PC-3 (cell line): ENCODE results near the gene RMC1. TPM values are rescaled to one million over a fixed set of nuclear protein-coding genes. Genes with fewer than 3 reads are reported as not detected.
"Not testable (repeated sequence)": the region's sequence is repeated elsewhere in the genome, so short reads cannot be mapped to it uniquely, and the experiment has no call there.

ENCODE experiments used
- ATAC-seq: fragments of 200-7000 bp; cut with Tn5 transposase; 2 replicates; pipeline ENCODE4 v1.9.1; 2020; ENCODE audit warnings: mild to moderate bottlenecking, moderate library complexity
- BruUV-seq: library from RNA; stranded (reverse); fragments of 400-500 nt; replicated peaks from 2 replicates; lab custom pipeline; 2021; lab: Mats Ljungman, UMichigan
- CTCF ChIA-PET: fragments of 300-600 bp; sonication (Branson Sonifier 250); formaldehyde crosslinking; loops from one replicate; lab custom pipeline; 2022; ENCODE audit warnings: antibody characterized with exemption; lab: Charles Lee
- POLR2A ChIA-PET: fragments of 300-600 bp; sonication (Branson Sonifier 250); formaldehyde crosslinking; loops from one replicate; lab custom pipeline; 2022; ENCODE audit warnings: antibody characterized with exemption; ENCODE audit not compliant: unreplicated experiment; lab: Charles Lee
- DNase-seq: peaks from one replicate; pipeline ENCODE4 v3.0.0-alpha.2; 2015
- H2AFZ ChIP-seq: fragments of 300-600 bp; sonication (generic); 2 replicates; pipeline ENCODE4 v1.6.0; 2016; ENCODE audit warnings: antibody characterized with exemption, low read length
- H3F3A ChIP-seq: fragments of 300-600 bp; sonication (generic); one replicate; pipeline ENCODE4 v1.6.0; 2017; ENCODE audit warnings: antibody characterized with exemption, low read length, control low read depth, mild to moderate bottlenecking; ENCODE audit not compliant: unreplicated experiment
- H3K27ac ChIP-seq: fragments of 300-600 bp; sonication (generic); 2 replicates; pipeline ENCODE4 v1.5.1; 2016; ENCODE audit warnings: mild to moderate bottlenecking, low read length
- H3K27me3 ChIP-seq: fragments of 300-600 bp; sonication (generic); 2 replicates; pipeline ENCODE4 v1.6.1; 2016; ENCODE audit warnings: low read length, mixed read lengths
- H3K36me3 ChIP-seq: fragments of 300-600 bp; sonication (generic); 2 replicates; pipeline ENCODE4 v1.6.1; 2016; ENCODE audit warnings: low read depth, mixed run types, low read length, mixed read lengths
- H3K4me1 ChIP-seq: fragments of 300-600 bp; sonication (generic); 2 replicates; pipeline ENCODE4 v1.5.1; 2016; ENCODE audit warnings: low read length; ENCODE audit not compliant: insufficient read depth
- H3K4me2 ChIP-seq: fragments of 300-600 bp; sonication (generic); 2 replicates; pipeline ENCODE4 v1.6.0; 2016; ENCODE audit warnings: low read length
- H3K4me3 ChIP-seq: fragments of 300-600 bp; sonication (generic); 2 replicates; pipeline ENCODE4 v1.5.1; 2016; ENCODE audit warnings: mild to moderate bottlenecking, low read length, mixed read lengths
- H3K79me2 ChIP-seq: fragments of 300-600 bp; sonication (generic); 2 replicates; pipeline ENCODE4 v1.6.1; 2017; ENCODE audit warnings: low read length, mixed read lengths
- H3K9ac ChIP-seq: fragments of 300-600 bp; sonication (generic); 2 replicates; pipeline ENCODE4 v1.6.0; 2016; ENCODE audit warnings: mild to moderate bottlenecking, low read length
- H3K9me2 ChIP-seq: fragments of 300-600 bp; sonication (generic); replicated peaks from 2 replicates; pipeline ENCODE4 v1.6.1; 2016; ENCODE audit warnings: mixed run types, low read length, mixed read lengths
- H3K9me3 ChIP-seq: fragments of 300-600 bp; sonication (generic); 2 replicates; pipeline ENCODE4 v1.6.1; 2016; ENCODE audit warnings: low read length, mixed read lengths
- H4K20me1 ChIP-seq: fragments of 300-600 bp; sonication (generic); 2 replicates; pipeline ENCODE4 v1.6.1; 2016; ENCODE audit warnings: low read length, mixed read lengths
- CTCF ChIP-seq: fragments of 300-600 bp; sonication (generic); conservative IDR thresholded peaks from 2 replicates; pipeline ENCODE4 v1.5.1; 2017; ENCODE audit warnings: antibody characterized with exemption, low read depth, mild to moderate bottlenecking, low read length
- EZH2 ChIP-seq: fragments of 300-600 bp; sonication (generic); IDR thresholded peaks from one replicate; pipeline ENCODE4 v1.6.1; 2017; ENCODE audit warnings: antibody characterized with exemption, mild to moderate bottlenecking, low read length; ENCODE audit not compliant: unreplicated experiment
- EZH2phosphoT487 ChIP-seq: fragments of 300-600 bp; sonication (generic); IDR thresholded peaks from 2 replicates; pipeline ENCODE4 v1.6.1; 2018; ENCODE audit warnings: mild to moderate bottlenecking, antibody characterized with exemption, low read length, borderline replicate concordance
- intact Hi-C: fragments of 100-400 bp; cut with micrococcal nuclease; formaldehyde crosslinking; loops from 2 replicates; pipeline ENCODE4 v1.9.0; 2023
- total RNA-seq: library from RNA; depleted of rRNA; stranded (reverse); fragments of >200 nt; gene quantifications from 2 replicates; pipeline ENCODE4 v1.2.3, GENCODE V29; 2014

RMC1 gene
- total RNA-seq, 1 experiment from 2014 or later: 23.2 TPM

- Histone ChIP-seq H3K4me2 (peak overlapping the region; percentile 85), H3K4me1 (peaks cover 19% of the 10 kb centered on the region), H3K27me3 (no peaks in the 10 kb centered on the region), H3F3A (peaks cover 12% of the 10 kb centered on the region), H3K27ac (peak overlapping the region; percentile 83), H3K79me2 (no peaks in the 10 kb centered on the region), H3K4me3 (peak overlapping the region; percentile 66), H3K9me3 (no peaks in the 10 kb centered on the region), H3K9ac (peak overlapping the region; percentile 47), H4K20me1 (no peaks in the 10 kb centered on the region), H3K36me3 (0 out of 2 replicates have a peak, but pooled peaks cover 4% of the 10 kb centered on the region), H3K9me2 (no peaks in the 10 kb centered on the region), H2AFZ (peak overlapping the region; percentile 94)
- ATAC-seq (peak; percentile 92), DNase-seq (peak; percentile 76)
- CTCF ChIA-PET: interaction anchor here (0.9 to 1.3 kb wide), 3 partner anchors 11 to 134 kb away, joined by 3 to 7 read pairs (median 5); partner anchors contain the start of gene RMC1
- no peak for TF ChIP-seq CTCF
- no peak for TF ChIP-seq EZH2
- no peak for TF ChIP-seq EZH2phosphoT487
- POLR2A ChIA-PET: interaction anchor here (0.6 to 0.7 kb wide), 4 partner anchors 9 to 208 kb away, joined by 3 to 7 read pairs (median 4); partner anchors contain the start of gene RIOK3
- intact Hi-C loops: loop anchor here (2.0 kb wide), 1 partner anchor 33 kb away; no protein-coding TSS in a partner anchor
- TSS peak; percentile 58 for BruUV-seq
Observed at GRCh38 chr18:23487738-23488570, 15.4 kb upstream of the RMC1 start.

GRCh38 chr18:23489586-23489985 is 13.7 kb upstream of the RMC1 start:
- BruUV-seq, H3K9me2 ChIP-seq, H3K9me3 ChIP-seq, H4K20me1 ChIP-seq, H3F3A ChIP-seq, DNase-seq, H3K27ac ChIP-seq, H3K79me2 ChIP-seq, H3K27me3 ChIP-seq, H3K36me3 ChIP-seq, POLR2A ChIA-PET, H3K4me3 ChIP-seq, H2AFZ ChIP-seq, H3K4me2 ChIP-seq, ATAC-seq, CTCF ChIA-PET, H3K9ac ChIP-seq: not testable (repeated sequence)
- intact Hi-C loops: loop anchor here (2.0 kb wide), 1 partner anchor 35 kb away; no protein-coding TSS in a partner anchor
- peaks cover 23% of the 10 kb centered on the region for H3K4me1 ChIP-seq

GRCh38 chr18:23493654-23494053 is 9.7 kb upstream of the RMC1 start:
- Histone ChIP-seq H3F3A (no peaks in the 10 kb centered on the region), H2AFZ (no peak overlapping the region), H3K9me3 (no peaks in the 10 kb centered on the region), H3K4me1 (peaks cover 18% of the 10 kb centered on the region), H4K20me1 (no peaks in the 10 kb centered on the region), H3K36me3 (no peaks in the 10 kb centered on the region), H3K27ac (no peak overlapping the region), H3K9me2 (no peaks in the 10 kb centered on the region), H3K27me3 (no peaks in the 10 kb centered on the region), H3K4me3 (no peak overlapping the region), H3K9ac (no peak overlapping the region), H3K4me2 (no peak overlapping the region), H3K79me2 (no peaks in the 10 kb centered on the region)
- intact Hi-C loops: no loop called here
- ATAC-seq: no peak
- ChIA-PET POLR2A (no interaction called here), CTCF (no interaction called here)
- no TSS peak for BruUV-seq
- no peak for TF ChIP-seq EZH2phosphoT487
- no peak for TF ChIP-seq EZH2
- no peak for TF ChIP-seq CTCF
- DNase-seq: no peak
